CD4-positive, alpha-beta T cell treated with Interferon alpha-2 for 1 hour (primary cell): ENCODE data around the gene GZMM.

Experiments used
- DNase-seq, 2 donors: peaks; one replicate each; pipeline ENCODE4 v3.0.0-alpha.2; 2020 to 2022

The GZMM gene

GRCh38 chr19:512547-513365, 31.1 kb upstream of the GZMM start:
- DNase-seq, result no peak

- no peak for DNase-seq
Observed at GRCh38 chr19:513368-514165, 30.3 kb upstream of the GZMM start.

GRCh38 chr19:514166-514663, 29.6 kb upstream of the GZMM start:
- DNase-seq, result no peak

GRCh38 chr19:517721-518597, 25.9 kb upstream of the GZMM start:
- DNase-seq, result no peak

- peak; percentile 55 to 71 for DNase-seq
Observed at GRCh38 chr19:518598-519231, 25.1 kb upstream of the GZMM start.

- no peak for DNase-seq
Observed at GRCh38 chr19:519449-519865, 24.4 kb upstream of the GZMM start.

GRCh38 chr19:522726-523125, 21.1 kb upstream of the GZMM start:
- no peak for DNase-seq

GRCh38 chr19:524062-524674, 19.7 kb upstream of the GZMM start:
- no peak for DNase-seq

GRCh38 chr19:525029-525428, 18.8 kb upstream of the GZMM start:
- no peak for DNase-seq

GRCh38 chr19:525857-526419, 17.9 kb upstream of the GZMM start:
- no peak for DNase-seq

- DNase-seq, result no peak
Observed at GRCh38 chr19:530134-531008, 13.5 kb upstream of the GZMM start.

GRCh38 chr19:531009-531752, 12.7 kb upstream of the GZMM start:
- DNase-seq, result peak; percentile 85 to 93

- no peak for DNase-seq
Observed at GRCh38 chr19:531753-532560, 11.9 kb upstream of the GZMM start, which contains the start of gene CDC34. Gene CDC34 (plus strand): TSS chr19:531760. CDS start chr19:531932, 172 bp downstream.

GRCh38 chr19:532561-533363, 11.1 kb upstream of the GZMM start:
- peak; percentile 41 to 60 for DNase-seq

- no peak for DNase-seq
Observed at GRCh38 chr19:533364-534058, 10.3 kb upstream of the GZMM start.

- DNase-seq, result no peak
Observed at GRCh38 chr19:534088-534487, 9.8 kb upstream of the GZMM start.
